ENCODE measurements around the gene EPHA4.

- no peak for TF ChIP-seq POLR2A (IDR thresholded peaks at IDR 0.05)
- TF ChIP-seq, protein P1, sequence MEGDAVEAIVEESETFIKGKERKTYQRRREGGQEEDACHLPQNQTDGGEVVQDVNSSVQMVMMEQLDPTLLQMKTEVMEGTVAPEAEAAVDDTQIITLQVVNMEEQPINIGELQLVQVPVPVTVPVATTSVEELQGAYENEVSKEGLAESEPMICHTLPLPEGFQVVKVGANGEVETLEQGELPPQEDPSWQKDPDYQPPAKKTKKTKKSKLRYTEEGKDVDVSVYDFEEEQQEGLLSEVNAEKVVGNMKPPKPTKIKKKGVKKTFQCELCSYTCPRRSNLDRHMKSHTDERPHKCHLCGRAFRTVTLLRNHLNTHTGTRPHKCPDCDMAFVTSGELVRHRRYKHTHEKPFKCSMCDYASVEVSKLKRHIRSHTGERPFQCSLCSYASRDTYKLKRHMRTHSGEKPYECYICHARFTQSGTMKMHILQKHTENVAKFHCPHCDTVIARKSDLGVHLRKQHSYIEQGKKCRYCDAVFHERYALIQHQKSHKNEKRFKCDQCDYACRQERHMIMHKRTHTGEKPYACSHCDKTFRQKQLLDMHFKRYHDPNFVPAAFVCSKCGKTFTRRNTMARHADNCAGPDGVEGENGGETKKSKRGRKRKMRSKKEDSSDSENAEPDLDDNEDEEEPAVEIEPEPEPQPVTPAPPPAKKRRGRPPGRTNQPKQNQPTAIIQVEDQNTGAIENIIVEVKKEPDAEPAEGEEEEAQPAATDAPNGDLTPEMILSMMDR (IDR thresholded peaks at IDR 0.05), result no peak
These were observed 98.7 kb downstream of the EPHA4 start for GRCh38 chr2:221473451-221473850.
